HCT116 (cell line): ENCODE measurements around the gene B3GALT6. TPM values are rescaled to one million over a fixed set of nuclear protein-coding genes. Genes with fewer than 3 reads are reported as not detected.

ENCODE experiments used
- ATAC-seq: fragments of 200-7000 bp; cut with Tn5 transposase; 2 replicates; pipeline ENCODE4 v1.9.1; 2020; ENCODE audit warnings: mild to moderate bottlenecking, moderate library complexity
- BruUV-seq: library from RNA; stranded (reverse); fragments of 400-500 nt; replicated peaks from 2 replicates; lab custom pipeline; 2021; lab: Mats Ljungman, UMichigan
- CTCF ChIA-PET: fragments of 300-600 bp; sonication (Branson Sonifier 250); formaldehyde crosslinking; loops from one replicate; lab custom pipeline; 2021; ENCODE audit warnings: antibody characterized with exemption; lab: Charles Lee
- POLR2A ChIA-PET: fragments of 300-600, 350-600 bp; sonication (Branson Sonifier 250); formaldehyde crosslinking; loops from one replicate; lab custom pipeline; 2021; ENCODE audit warnings: antibody characterized with exemption; lab: Charles Lee
- RAD21 ChIA-PET, 2 experiments: fragments of 300-600 bp; sonication (Branson Sonifier 250); formaldehyde crosslinking; loops; one replicate each; lab custom pipeline; 2023; ENCODE audit warnings: low total read pairs in 2 of 2; ENCODE audit not compliant: uncharacterized antibody in 2 of 2, unreplicated experiment in 2 of 2, low non-redundant PET in 1 of 2; lab: Charles Lee
- DNase-seq: peaks from one replicate; pipeline ENCODE4 v3.0.0-alpha.2; 2010; ENCODE audit warnings: low read depth, low spot score
- H2AFZ ChIP-seq: fragments of 200-600 bp; shearing (Covaris generic), sonication (generic); 2 replicates; pipeline ENCODE4 v1.6.1; 2017; ENCODE audit warnings: low read depth, mixed run types, mixed read lengths, antibody characterized with exemption, low read length; ENCODE audit not compliant: poor library complexity, severe bottlenecking
- H3K27ac ChIP-seq: 2 replicates; pipeline ENCODE4 v1.5.1; 2012; ENCODE audit warnings: low read depth, low read length
- H3K27me3 ChIP-seq: fragments of 200-600 bp; sonication (generic); 2 replicates; pipeline ENCODE4 v1.6.1; 2016; ENCODE audit warnings: mixed run types, low read length, mixed read lengths; ENCODE audit not compliant: insufficient read depth
- H3K36me3 ChIP-seq, 2 experiments: fragments of 200-500 bp in 1 of 2; fragments of 200-600 bp in 1 of 2; sonication (Bioruptor generic) in 1 of 2; sonication (generic) in 1 of 2; 2 replicates each; pipeline versions ENCODE4 v1.5.1 to v1.6.1; 2014 to 2016; ENCODE audit warnings: low read length in 2 of 2, inconsistent platforms in 1 of 2, mixed read lengths in 1 of 2, mixed run types in 1 of 2; ENCODE audit not compliant: insufficient read depth in 2 of 2, control insufficient read depth in 1 of 2
- H3K4me1 ChIP-seq, 2 experiments: fragments of 200-600 bp in 1 of 2; sonication (generic) in 1 of 2; 2 replicates each; pipeline versions ENCODE4 v1.5.1 to v1.6.1; 2012 to 2017; ENCODE audit warnings: low read length in 2 of 2, inconsistent platforms in 1 of 2, mild to moderate bottlenecking in 1 of 2, mixed read lengths in 1 of 2, mixed run types in 1 of 2, moderate library complexity in 1 of 2; ENCODE audit not compliant: insufficient read depth in 2 of 2, control insufficient read depth in 1 of 2
- H3K4me2 ChIP-seq: fragments of 200-600 bp; sonication (generic); 2 replicates; pipeline ENCODE4 v1.6.1; 2017; ENCODE audit warnings: mixed run types, low read length, mixed read lengths
- H3K4me3 ChIP-seq, 2 experiments: fragments of 200-600 bp in 1 of 2; sonication (generic) in 1 of 2; replicated peaks in 1 of 2; 2 replicates each; pipeline ENCODE4 v1.5.1; 2011 to 2016; ENCODE audit warnings: low read length in 2 of 2, control low read depth in 1 of 2, low read depth in 1 of 2, mild to moderate bottlenecking in 1 of 2, mixed read lengths in 1 of 2, mixed run types in 1 of 2
- H3K79me2 ChIP-seq: fragments of 200-600 bp; sonication (generic); 2 replicates; pipeline ENCODE4 v1.6.1; 2017; ENCODE audit warnings: mild to moderate bottlenecking, mixed run types, low read length, moderate library complexity, mixed read lengths; ENCODE audit not compliant: insufficient read depth
- H3K9ac ChIP-seq: fragments of 200-600 bp; sonication (generic); 2 replicates; pipeline ENCODE4 v1.6.1; 2016; ENCODE audit warnings: low read length, mixed read lengths
- H3K9me2 ChIP-seq: fragments of 200-600 bp; sonication (generic), shearing (Covaris generic); 2 replicates; pipeline ENCODE4 v1.6.1; 2017; ENCODE audit warnings: mixed run types, mild to moderate bottlenecking, moderate library complexity; ENCODE audit not compliant: insufficient read depth
- H3K9me3 ChIP-seq, 2 experiments: fragments of 200-500 bp in 1 of 2; fragments of 200-600 bp in 1 of 2; sonication (Bioruptor generic) in 1 of 2; sonication (generic) in 1 of 2; 2 replicates each; pipeline ENCODE4 v1.6.1; 2014 to 2017; ENCODE audit warnings: low read length in 2 of 2, mixed read lengths in 2 of 2, inconsistent platforms in 1 of 2, low read depth in 1 of 2, mild to moderate bottlenecking in 1 of 2, mixed run types in 1 of 2, moderate library complexity in 1 of 2; ENCODE audit not compliant: control insufficient read depth in 1 of 2, insufficient read depth in 1 of 2
- H4K20me1 ChIP-seq: fragments of 200-600 bp; sonication (generic), shearing (Covaris generic); 2 replicates; pipeline ENCODE4 v1.6.1; 2017; ENCODE audit warnings: mixed run types, mild to moderate bottlenecking, moderate library complexity; ENCODE audit not compliant: insufficient read depth
- ATF3 ChIP-seq: IDR thresholded peaks from 2 replicates; pipeline ENCODE4 v1.6.1; 2012
- CEBPB ChIP-seq: IDR thresholded peaks from 2 replicates; pipeline ENCODE4 v1.6.1; 2012; ENCODE audit warnings: low read depth
- CTCF ChIP-seq, 3 experiments: fragments of 200-600 bp in 1 of 3; sonication (generic) in 1 of 3; IDR thresholded peaks in 2 of 3; conservative IDR thresholded peaks in 1 of 3; 2 replicates each; pipeline ENCODE4 v1.5.1; 2012 to 2017; ENCODE audit warnings: low read depth in 2 of 3, low read length in 2 of 3, antibody characterized with exemption in 1 of 3, borderline replicate concordance in 1 of 3, control low read depth in 1 of 3, mild to moderate bottlenecking in 1 of 3, mixed read lengths in 1 of 3, mixed run types in 1 of 3, moderate library complexity in 1 of 3; ENCODE audit not compliant: insufficient read depth in 1 of 3
- EGR1 ChIP-seq: IDR thresholded peaks from 2 replicates; pipeline ENCODE4 v1.6.1; 2012; ENCODE audit warnings: low read depth
- EZH2 ChIP-seq: fragments of 200-600 bp; sonication (generic); IDR thresholded peaks from 2 replicates; pipeline ENCODE4 v1.6.1; 2017; ENCODE audit warnings: antibody characterized with exemption, mixed run types
- EZH2phosphoT487 ChIP-seq: fragments of 200-600 bp; IDR thresholded peaks from 2 replicates; pipeline ENCODE4 v1.6.1; 2018; ENCODE audit warnings: antibody characterized with exemption, borderline replicate concordance
- FOSL1 ChIP-seq: IDR thresholded peaks from 2 replicates; pipeline ENCODE4 v1.6.1; 2012; ENCODE audit warnings: low read depth
- JUND ChIP-seq: IDR thresholded peaks from 2 replicates; pipeline ENCODE4 v1.6.1; 2012
- POLR2A ChIP-seq: IDR thresholded peaks from 2 replicates; pipeline ENCODE4 v1.7.0; 2011; ENCODE audit warnings: borderline replicate concordance; ENCODE audit not compliant: insufficient read depth, insufficient read length; ENCODE audit errors: extremely low read depth
- RAD21 ChIP-seq: IDR thresholded peaks from 2 replicates; pipeline ENCODE4 v1.6.1; 2012; ENCODE audit warnings: low read depth, mild to moderate bottlenecking
- SIN3A ChIP-seq: IDR thresholded peaks from 2 replicates; pipeline ENCODE4 v1.6.1; 2012; ENCODE audit warnings: low read depth
- TCF7L2 ChIP-seq: IDR thresholded peaks from 2 replicates; pipeline ENCODE4 v1.7.0; 2011; ENCODE audit warnings: borderline replicate concordance, inconsistent platforms; ENCODE audit not compliant: insufficient read depth, insufficient read length; ENCODE audit errors: extremely low read depth
- YY1 ChIP-seq: IDR thresholded peaks from 2 replicates; pipeline ENCODE4 v1.6.1; 2011; ENCODE audit warnings: low read length, low read depth, moderate library complexity, mild to moderate bottlenecking; ENCODE audit not compliant: insufficient replicate concordance; ENCODE audit errors: extremely low read depth
- ZNF274 ChIP-seq: fragments of 200-500 bp; sonication (Bioruptor generic); IDR thresholded peaks from 2 replicates; pipeline ENCODE4 v1.6.1; 2014; ENCODE audit warnings: mild to moderate bottlenecking, low read depth, low read length, inconsistent platforms
- intact Hi-C: fragments of 100-400 bp; cut with micrococcal nuclease; formaldehyde crosslinking; loops from 2 replicates; pipeline ENCODE4 v1.10.0; 2022
- total RNA-seq: library from RNA; stranded (reverse); gene quantifications from one replicate; pipeline ENCODE4 v1.2.1, GENCODE V29; 2021; ENCODE audit not compliant: unreplicated experiment
- TF ChIP-seq, protein P1 (sequence below): IDR thresholded peaks from 2 replicates; pipeline ENCODE4 v1.6.1; 2011; ENCODE audit warnings: mild to moderate bottlenecking, low read length, moderate library complexity; ENCODE audit not compliant: insufficient replicate concordance; ENCODE audit errors: extremely low read depth
- TF ChIP-seq, protein P2 (sequence below): IDR thresholded peaks from 2 replicates; pipeline ENCODE4 v1.6.1; 2012

Gene B3GALT6
- total RNA-seq, 1 experiment from 2014 or later, result 16.3 TPM

DNA sequence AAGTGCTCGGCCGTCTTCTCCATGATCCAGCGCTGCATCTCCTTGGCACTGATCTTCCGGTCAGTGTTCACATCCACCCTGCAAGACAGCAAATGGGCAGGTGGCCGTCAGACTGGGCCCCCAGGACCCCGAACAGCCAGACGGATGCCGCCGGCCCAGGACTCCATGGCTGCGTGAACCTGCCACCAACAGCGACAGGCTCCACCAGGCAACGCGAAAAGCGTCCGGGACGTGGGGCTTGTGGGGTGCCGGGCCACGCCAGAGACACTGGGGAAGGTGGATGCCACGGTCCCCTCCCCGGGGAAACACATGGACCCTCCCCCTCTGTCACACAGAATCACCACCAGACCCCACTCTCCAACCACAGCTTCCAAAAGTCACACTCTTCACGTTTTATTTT is 8.1 kb upstream of the B3GALT6 start:
- TF ChIP-seq EZH2phosphoT487 (no peak), JUND (no peak), FOSL1 (no peak), POLR2A (no peak), ATF3 (no peak), ZNF274 (no peak), EZH2 (no peak), RAD21 (no peak), YY1 (no peak), TCF7L2 (no peak), SIN3A (no peak), CTCF (IDR thresholded peaks at IDR 0.05 in 2 of 3, conservative IDR thresholded peaks at IDR 0.05 in 1 of 3; ENCODE audit: borderline replicate concordance in 1 of 3, insufficient read depth in 1 of 3, low read depth in 2 of 3, low read length in 2 of 3) (no peak), CEBPB (no peak), EGR1 (no peak)
- TF ChIP-seq, protein P1, sequence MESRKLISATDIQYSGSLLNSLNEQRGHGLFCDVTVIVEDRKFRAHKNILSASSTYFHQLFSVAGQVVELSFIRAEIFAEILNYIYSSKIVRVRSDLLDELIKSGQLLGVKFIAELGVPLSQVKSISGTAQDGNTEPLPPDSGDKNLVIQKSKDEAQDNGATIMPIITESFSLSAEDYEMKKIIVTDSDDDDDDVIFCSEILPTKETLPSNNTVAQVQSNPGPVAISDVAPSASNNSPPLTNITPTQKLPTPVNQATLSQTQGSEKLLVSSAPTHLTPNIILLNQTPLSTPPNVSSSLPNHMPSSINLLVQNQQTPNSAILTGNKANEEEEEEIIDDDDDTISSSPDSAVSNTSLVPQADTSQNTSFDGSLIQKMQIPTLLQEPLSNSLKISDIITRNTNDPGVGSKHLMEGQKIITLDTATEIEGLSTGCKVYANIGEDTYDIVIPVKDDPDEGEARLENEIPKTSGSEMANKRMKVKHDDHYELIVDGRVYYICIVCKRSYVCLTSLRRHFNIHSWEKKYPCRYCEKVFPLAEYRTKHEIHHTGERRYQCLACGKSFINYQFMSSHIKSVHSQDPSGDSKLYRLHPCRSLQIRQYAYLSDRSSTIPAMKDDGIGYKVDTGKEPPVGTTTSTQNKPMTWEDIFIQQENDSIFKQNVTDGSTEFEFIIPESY, result no peak
- TF ChIP-seq, protein P2, sequence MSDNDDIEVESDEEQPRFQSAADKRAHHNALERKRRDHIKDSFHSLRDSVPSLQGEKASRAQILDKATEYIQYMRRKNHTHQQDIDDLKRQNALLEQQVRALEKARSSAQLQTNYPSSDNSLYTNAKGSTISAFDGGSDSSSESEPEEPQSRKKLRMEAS, result no peak
- POLR2A ChIA-PET, result no interaction called here
- Histone ChIP-seq H2AFZ (no peak overlapping the region), H3K9me3 (no peaks in the 10 kb centered on the region), H3K4me2 (no peak overlapping the region), H3K79me2 (peaks cover 56% of the 10 kb centered on the region), H3K4me3 (no peak overlapping the region), H3K9me2 (no peaks in the 10 kb centered on the region), H3K27me3 (no peaks in the 10 kb centered on the region), H3K27ac (no peak overlapping the region; the same call in 1 of the 2 replicates), H3K4me1 (no peaks in the 10 kb centered on the region), H3K36me3 (peaks cover 26 to 28% of the 10 kb centered on the region in 2 experiments), H4K20me1 (no peaks in the 10 kb centered on the region), H3K9ac (no peak overlapping the region)
- RAD21 ChIA-PET, result no interaction called here
- no TSS peak for BruUV-seq
- DNase-seq (no peak), ATAC-seq (no peak)
- CTCF ChIA-PET, result no interaction called here
- intact Hi-C loops, result no loop called here
